Fibroblast of the aortic adventitia (primary cell): ENCODE results near the gene STK11. TPM values are rescaled to one million over a fixed set of nuclear protein-coding genes. Genes with fewer than 3 reads are reported as not detected.
A peak's percentile ranks its signal among the peaks of the same experiment; 100 is the strongest.

Experiments used
- DNase-seq: peaks from one replicate; pipeline ENCODE4 v3.0.0-alpha.2; 2010; ENCODE audit warnings: low read depth
- H3K4me3 ChIP-seq: 2 replicates; pipeline ENCODE4 v1.5.1; 2011; ENCODE audit warnings: low read depth, mild to moderate bottlenecking, control low read depth, low read length, moderate library complexity
- total RNA-seq: library from RNA; depleted of rRNA; stranded (reverse); fragments of >200 nt; gene quantifications from 2 replicates; pipeline ENCODE4 v1.2.3, GENCODE V29; 2012; ENCODE audit warnings: low replicate concordance
- TF ChIP-seq, protein P1 (sequence below): IDR thresholded peaks from 2 replicates; pipeline ENCODE4 v1.5.1; 2011; ENCODE audit warnings: mild to moderate bottlenecking, low read length, control low read depth, inconsistent platforms; ENCODE audit not compliant: insufficient read depth

The STK11 gene
- total RNA-seq, 1 donor, result 54.1 TPM

DNA sequence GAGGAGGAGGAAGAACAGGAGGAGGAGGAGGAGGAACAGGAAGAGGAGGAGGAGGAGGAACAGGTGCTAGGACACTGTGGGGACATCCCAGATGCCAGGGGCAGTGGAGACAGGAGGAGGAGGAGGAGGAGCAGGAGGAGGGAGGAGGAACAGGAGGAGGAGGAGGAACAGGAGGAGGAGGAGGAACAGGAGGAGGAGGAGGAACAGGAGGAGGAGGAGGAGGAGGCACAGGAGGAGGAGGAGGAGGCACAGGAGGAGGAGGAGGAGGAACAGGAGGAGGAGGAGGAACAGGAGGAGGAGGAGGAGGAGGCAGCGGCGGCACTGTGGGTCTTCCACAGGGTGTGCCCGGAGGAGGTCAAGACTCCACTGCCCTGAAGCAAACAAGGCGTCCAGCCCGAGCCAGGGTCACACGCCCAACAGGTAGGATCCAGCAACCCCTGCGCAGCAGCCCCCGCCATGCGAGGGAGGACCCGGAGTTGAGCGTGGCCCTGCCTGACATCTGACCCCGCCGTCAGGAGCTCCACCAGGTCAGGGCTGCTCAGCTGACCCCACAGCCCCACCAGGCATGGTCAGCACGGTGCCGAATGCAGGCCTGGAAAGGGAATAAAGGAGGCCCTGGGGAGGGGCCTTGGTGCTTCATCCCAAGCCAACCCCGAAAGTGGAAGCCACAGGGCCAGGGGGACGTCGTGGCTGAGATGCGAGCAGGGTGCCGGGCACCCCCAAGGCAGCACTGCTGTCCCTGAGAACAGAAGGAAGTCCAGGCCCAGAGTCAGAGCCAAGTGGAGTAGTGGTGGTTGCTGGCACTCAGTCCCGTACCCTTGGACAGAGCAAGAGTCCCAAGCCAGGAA, 40.7 kb upstream of the STK11 start:
- TF ChIP-seq, protein P1, sequence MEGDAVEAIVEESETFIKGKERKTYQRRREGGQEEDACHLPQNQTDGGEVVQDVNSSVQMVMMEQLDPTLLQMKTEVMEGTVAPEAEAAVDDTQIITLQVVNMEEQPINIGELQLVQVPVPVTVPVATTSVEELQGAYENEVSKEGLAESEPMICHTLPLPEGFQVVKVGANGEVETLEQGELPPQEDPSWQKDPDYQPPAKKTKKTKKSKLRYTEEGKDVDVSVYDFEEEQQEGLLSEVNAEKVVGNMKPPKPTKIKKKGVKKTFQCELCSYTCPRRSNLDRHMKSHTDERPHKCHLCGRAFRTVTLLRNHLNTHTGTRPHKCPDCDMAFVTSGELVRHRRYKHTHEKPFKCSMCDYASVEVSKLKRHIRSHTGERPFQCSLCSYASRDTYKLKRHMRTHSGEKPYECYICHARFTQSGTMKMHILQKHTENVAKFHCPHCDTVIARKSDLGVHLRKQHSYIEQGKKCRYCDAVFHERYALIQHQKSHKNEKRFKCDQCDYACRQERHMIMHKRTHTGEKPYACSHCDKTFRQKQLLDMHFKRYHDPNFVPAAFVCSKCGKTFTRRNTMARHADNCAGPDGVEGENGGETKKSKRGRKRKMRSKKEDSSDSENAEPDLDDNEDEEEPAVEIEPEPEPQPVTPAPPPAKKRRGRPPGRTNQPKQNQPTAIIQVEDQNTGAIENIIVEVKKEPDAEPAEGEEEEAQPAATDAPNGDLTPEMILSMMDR, result no peak
- DNase-seq, result no peak
- no peak overlapping the region for H3K4me3 ChIP-seq

DNA sequence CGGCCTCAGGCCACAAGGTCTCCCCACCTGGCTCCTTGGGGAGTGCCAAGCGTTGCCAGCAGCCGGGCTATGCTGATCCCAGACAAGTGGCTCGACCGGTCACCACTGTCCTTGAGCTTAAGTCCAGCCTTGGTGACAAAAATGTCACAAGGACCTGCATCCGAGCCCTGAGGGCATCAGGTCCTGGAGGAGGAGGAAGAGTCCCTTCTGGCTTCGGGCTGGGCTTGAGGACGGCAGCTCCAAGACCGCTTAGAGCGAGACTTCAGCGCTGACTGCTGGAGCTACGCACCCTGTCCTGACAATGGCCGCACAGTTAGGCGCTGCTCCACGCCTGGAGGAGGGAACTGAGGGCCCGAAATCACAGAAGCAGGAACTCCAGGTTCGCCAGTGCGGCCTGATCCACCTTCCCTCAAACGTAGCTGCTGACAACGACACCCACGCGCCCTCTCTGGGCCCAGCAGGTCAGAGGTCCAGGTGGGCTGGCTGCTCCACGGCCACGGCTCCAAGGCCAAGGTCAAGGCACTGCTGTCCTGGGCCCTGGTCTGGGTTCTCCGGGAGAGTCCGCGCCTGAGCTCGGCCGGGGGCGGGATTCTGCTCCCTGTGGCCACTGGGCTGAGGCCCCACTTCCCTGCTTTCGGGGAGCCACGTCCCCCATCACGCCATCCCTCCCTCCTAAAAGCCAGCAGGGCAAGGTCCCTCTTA, 38.6 kb upstream of the STK11 start:
- TF ChIP-seq, protein P1, result no peak
- no peak overlapping the region for H3K4me3 ChIP-seq
- DNase-seq, result no peak

DNA sequence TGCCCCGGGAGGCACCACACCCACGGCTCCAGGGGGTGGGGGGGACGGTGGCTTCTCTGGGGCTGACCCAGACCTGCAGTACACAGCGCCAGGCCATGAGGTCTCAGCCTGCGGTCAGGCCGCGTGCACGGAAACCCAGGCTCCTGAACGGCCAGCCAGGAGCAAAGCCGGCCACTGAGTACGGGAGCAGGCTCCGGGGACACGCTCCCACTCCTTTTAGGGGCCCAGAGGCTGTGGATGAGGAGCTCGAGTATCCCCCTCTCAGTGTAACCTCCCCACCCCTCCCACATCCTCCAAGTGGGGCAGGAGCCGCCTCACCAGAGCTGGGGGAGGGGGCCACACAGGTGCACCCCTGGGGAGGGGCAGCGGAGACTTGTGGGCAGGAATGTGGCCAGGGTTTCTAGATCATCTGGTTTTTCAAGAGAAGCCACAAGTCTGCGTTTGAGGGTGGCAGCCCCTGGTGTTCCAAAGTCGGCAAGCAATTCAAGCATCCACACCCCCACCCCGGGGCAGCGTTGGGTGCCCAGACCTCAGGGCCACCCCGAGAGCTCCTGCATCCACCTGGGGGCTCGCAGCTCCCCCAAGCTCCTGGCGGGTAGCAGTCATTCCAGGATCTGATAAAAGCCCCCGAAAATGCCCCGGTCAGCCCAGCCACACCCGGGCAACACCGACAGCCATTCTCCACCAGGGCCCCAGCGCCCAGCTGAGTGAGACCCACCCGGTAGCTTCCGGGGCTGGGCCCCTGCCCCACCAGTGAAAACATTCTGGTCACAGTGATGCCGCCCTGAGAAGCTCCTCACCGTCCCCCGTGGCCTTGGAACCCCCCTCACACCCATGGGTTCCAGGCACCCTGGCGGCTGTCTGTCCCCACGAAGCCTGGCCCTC, 37.6 kb upstream of the STK11 start:
- TF ChIP-seq, protein P1, result no peak
- peak overlapping the region; percentile 48 for H3K4me3 ChIP-seq
- DNase-seq, result no peak

DNA sequence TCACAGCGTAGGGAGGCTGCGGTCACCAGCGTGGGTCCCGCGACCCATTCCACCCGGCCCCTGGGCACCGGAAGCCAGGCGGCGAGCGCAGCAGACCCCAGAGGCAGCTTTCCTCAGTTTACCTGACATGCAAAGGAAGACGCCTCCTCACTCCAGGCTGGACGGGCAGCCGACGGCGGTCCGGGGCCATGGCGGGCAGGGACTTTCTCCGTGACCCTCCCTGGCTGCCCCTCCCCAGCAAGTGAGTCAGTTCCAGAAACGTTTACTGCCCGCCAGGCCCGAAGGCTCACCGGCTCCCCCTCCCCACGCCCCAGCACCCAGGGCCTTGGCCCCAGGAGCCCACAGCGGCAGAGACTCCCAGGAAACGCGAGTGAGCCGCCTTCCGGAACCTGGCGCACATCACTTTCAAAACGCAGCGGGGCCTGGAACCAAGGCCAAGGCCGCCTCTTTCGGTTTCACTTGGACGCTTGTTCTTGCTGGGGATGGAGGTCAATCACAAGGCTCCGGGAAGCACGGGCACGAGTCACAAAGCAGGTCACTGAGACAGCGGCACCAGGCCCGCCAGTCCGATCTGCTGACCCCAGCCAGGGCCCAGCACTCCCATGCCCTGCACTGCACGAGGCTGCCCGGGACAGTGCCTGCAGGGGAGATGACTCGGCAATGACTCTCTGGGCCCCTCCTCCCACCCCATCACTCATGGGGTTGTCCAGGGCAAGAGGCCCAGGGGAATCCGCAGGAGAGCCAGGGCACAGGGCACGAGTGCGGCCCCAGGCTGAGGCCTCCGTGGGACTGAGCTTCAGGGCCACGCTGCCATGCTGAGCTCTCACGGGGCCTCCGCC, 36.8 kb upstream of the STK11 start:
- TF ChIP-seq, protein P1, result no peak
- H3K4me3 ChIP-seq, result peak overlapping the region; percentile 48
- DNase-seq, result peak; percentile 55

DNA sequence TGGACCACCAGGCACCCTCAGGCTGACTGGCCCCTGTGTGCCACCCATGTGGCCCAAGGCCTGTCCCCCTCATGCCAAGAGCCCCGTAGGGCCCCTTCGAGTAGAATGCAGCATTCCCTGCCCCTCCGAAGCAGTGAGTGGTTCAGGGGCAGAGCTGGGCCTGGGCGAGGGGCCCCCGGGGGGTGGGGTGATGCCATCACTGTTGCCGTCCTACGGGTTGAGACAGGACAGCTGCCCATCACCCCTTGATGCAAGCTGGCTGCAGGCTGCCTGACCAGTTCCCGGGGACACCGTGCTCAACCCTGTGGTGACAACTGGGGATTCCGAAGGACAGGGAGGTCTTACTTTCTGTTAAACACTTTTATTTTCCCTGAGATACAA, 36.2 kb upstream of the STK11 start:
- DNase-seq, result no peak
- TF ChIP-seq, protein P1, result no peak
- H3K4me3 ChIP-seq, result peak overlapping the region; percentile 48
